Hepatocyte (in vitro differentiated cells): ENCODE measurements around the gene PHLDB2. TPM values are rescaled to one million over a fixed set of nuclear protein-coding genes. Genes with fewer than 3 reads are reported as not detected.

Experiments used
- DNase-seq: peaks from one replicate; pipeline ENCODE4 v3.0.0-alpha.2; 2016; ENCODE audit warnings: low spot score
- H2AFZ ChIP-seq: fragments of 200-600 bp; sonication (generic); 2 replicates; pipeline ENCODE4 v1.6.0; 2016; ENCODE audit warnings: antibody characterized with exemption, mild to moderate bottlenecking
- H3K27ac ChIP-seq: fragments of 200-600 bp; sonication (generic); 2 replicates; pipeline ENCODE4 v1.5.1; 2016; ENCODE audit warnings: mild to moderate bottlenecking
- H3K27me3 ChIP-seq: fragments of 200-600 bp; sonication (generic); 2 replicates; pipeline ENCODE4 v1.6.1; 2016
- H3K36me3 ChIP-seq: fragments of 200-600 bp; sonication (generic); replicated peaks from 2 replicates; pipeline ENCODE4 v1.5.1; 2016; ENCODE audit warnings: low read depth; ENCODE audit not compliant: insufficient read depth
- H3K4me1 ChIP-seq: fragments of 200-600 bp; sonication (generic); 2 replicates; pipeline ENCODE4 v1.5.1; 2016; ENCODE audit warnings: mild to moderate bottlenecking, moderate library complexity; ENCODE audit not compliant: insufficient read depth
- H3K4me2 ChIP-seq: fragments of 200-600 bp; sonication (generic); 2 replicates; pipeline ENCODE4 v1.6.0; 2016
- H3K4me3 ChIP-seq: fragments of 200-600 bp; sonication (generic); 2 replicates; pipeline ENCODE4 v1.5.1; 2016; ENCODE audit warnings: mild to moderate bottlenecking
- H3K79me2 ChIP-seq: fragments of 200-600 bp; sonication (generic); 2 replicates; pipeline ENCODE4 v1.6.0; 2017; ENCODE audit warnings: mild to moderate bottlenecking
- H3K9me2 ChIP-seq: fragments of 200-600 bp; sonication (generic); replicated peaks from 2 replicates; pipeline ENCODE4 v1.6.0; 2017; ENCODE audit warnings: mild to moderate bottlenecking; ENCODE audit not compliant: insufficient read depth
- H3K9me3 ChIP-seq: fragments of 200-600 bp; sonication (generic); 2 replicates; pipeline ENCODE4 v1.5.1; 2016; ENCODE audit warnings: low read depth, mild to moderate bottlenecking
- H4K20me1 ChIP-seq: fragments of 200-600 bp; sonication (generic); 2 replicates; pipeline ENCODE4 v1.6.0; 2016; ENCODE audit warnings: mild to moderate bottlenecking; ENCODE audit not compliant: insufficient read depth, poor library complexity, severe bottlenecking
- EZH2 ChIP-seq: fragments of 200-600 bp; sonication (generic); IDR thresholded peaks from 2 replicates; pipeline ENCODE4 v1.6.1; 2016; ENCODE audit warnings: antibody characterized with exemption, mild to moderate bottlenecking, borderline replicate concordance
- EZH2phosphoT487 ChIP-seq: fragments of 200-600 bp; sonication (generic); IDR thresholded peaks from one replicate; pipeline ENCODE4 v1.6.1; 2018; ENCODE audit warnings: antibody characterized with exemption, mild to moderate bottlenecking, low read depth, moderate library complexity; ENCODE audit not compliant: unreplicated experiment, severe bottlenecking
- WGBS: methylation state at CpG from one replicate; pipeline ENCODE4 v1.1.6; 2016; ENCODE audit warnings: low lambda C conversion rate; ENCODE audit errors: missing lambda C conversion rate; 5-methylcytosine and 5-hydroxymethylcytosine counted together
- polyA plus RNA-seq: library from polyadenylated mRNA; unstranded; fragments of >200 nt; fragmentation: Nextera tagmentation; extraction: Ambion mirVana; gene quantifications from 2 replicates; pipeline ENCODE4 v1.2.1, GENCODE V29; 2016
- total RNA-seq: library from RNA; depleted of rRNA; stranded (reverse); fragments of >200 nt; gene quantifications from 2 replicates; pipeline ENCODE4 v1.2.3, GENCODE V29; 2014
- TF ChIP-seq, protein P1 (sequence below): fragments of 200-600 bp; sonication (generic); IDR thresholded peaks from 2 replicates; pipeline ENCODE4 v1.5.1; 2016; ENCODE audit warnings: antibody characterized with exemption, mild to moderate bottlenecking; ENCODE audit not compliant: poor library complexity

Gene PHLDB2
- total and polyA plus RNA-seq, 2 experiments from 2014 or later: 49.0 to 52.7 TPM

DNA sequence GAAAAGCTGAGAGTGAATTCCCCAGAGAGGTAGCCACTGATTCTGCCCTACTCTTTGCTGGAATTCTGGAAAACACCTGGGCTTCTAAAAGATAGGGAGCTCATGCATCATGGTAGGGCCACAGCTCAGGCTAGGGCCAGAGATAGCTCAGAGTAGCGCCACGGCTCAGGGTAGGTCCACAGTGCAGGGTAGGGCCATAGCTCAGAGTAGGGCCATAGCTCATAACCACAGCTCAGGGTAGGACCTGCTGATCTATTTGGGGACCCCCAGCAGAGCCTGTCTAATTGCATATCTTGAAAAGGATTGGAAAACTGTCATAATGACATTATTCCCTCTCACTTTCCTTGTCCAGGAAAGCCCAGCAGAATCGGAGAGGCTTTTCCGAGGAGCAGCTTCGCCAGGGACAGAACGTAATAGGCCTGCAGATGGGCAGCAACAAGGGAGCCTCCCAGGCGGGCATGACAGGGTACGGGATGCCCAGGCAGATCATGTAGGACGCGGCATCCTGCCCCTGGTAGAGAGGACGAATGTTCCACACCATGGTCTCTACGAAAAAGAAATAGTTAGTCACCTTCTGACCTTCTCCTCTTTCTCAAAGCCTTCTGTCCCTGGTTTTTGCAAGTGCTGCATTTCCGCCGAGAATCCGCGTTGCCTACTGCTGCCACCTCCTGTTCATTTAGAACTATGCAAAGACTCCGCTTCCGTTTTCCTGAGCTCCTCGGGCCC, 154.2 kb downstream of the PHLDB2 start:
- TF ChIP-seq, protein P1, sequence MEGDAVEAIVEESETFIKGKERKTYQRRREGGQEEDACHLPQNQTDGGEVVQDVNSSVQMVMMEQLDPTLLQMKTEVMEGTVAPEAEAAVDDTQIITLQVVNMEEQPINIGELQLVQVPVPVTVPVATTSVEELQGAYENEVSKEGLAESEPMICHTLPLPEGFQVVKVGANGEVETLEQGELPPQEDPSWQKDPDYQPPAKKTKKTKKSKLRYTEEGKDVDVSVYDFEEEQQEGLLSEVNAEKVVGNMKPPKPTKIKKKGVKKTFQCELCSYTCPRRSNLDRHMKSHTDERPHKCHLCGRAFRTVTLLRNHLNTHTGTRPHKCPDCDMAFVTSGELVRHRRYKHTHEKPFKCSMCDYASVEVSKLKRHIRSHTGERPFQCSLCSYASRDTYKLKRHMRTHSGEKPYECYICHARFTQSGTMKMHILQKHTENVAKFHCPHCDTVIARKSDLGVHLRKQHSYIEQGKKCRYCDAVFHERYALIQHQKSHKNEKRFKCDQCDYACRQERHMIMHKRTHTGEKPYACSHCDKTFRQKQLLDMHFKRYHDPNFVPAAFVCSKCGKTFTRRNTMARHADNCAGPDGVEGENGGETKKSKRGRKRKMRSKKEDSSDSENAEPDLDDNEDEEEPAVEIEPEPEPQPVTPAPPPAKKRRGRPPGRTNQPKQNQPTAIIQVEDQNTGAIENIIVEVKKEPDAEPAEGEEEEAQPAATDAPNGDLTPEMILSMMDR: peak; percentile 88
- TF ChIP-seq EZH2phosphoT487 (no peak), EZH2 (no peak)
- no peak overlapping the region for H2AFZ ChIP-seq
- H3K27ac ChIP-seq: no peak overlapping the region
- DNase-seq: peak; percentile 83
- no peaks in the 10 kb centered on the region for H3K9me2 ChIP-seq
- no peak overlapping the region for H3K4me2 ChIP-seq
- 47% methylated on average over 19 of the region's 19 CpGs for WGBS
- no peaks in the 10 kb centered on the region for H3K36me3 ChIP-seq
- no peaks in the 10 kb centered on the region for H3K79me2 ChIP-seq
- H4K20me1 ChIP-seq: no peaks in the 10 kb centered on the region
- no peaks in the 10 kb centered on the region for H3K9me3 ChIP-seq
- H3K27me3 ChIP-seq: no peaks in the 10 kb centered on the region
- H3K4me3 ChIP-seq: no peak overlapping the region
- H3K4me1 ChIP-seq: peaks cover 4% of the 10 kb centered on the region

DNA sequence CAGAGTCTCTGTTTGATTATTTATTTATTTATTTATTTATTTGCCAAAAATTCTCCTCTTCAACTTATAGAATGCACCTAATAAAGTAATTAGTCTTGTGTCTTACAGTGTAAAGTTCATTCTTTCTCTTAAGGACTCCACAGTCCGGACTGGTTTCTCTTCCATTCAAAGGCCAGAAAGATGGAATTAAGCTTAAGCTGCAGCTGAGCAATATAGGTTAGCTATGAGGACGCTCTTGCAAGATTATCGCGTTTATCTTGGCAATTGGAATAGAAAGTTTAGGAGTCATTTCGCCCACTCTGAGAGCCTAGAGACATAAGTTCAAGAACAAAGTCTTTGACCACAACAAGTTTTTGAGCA, 154.7 kb downstream of the PHLDB2 start:
- Histone ChIP-seq H2AFZ (no peak overlapping the region), H3K9me3 (no peaks in the 10 kb centered on the region), H3K27ac (no peak overlapping the region), H4K20me1 (no peaks in the 10 kb centered on the region), H3K4me1 (no peaks in the 10 kb centered on the region), H3K36me3 (no peaks in the 10 kb centered on the region), H3K27me3 (no peaks in the 10 kb centered on the region), H3K79me2 (no peaks in the 10 kb centered on the region), H3K9me2 (no peaks in the 10 kb centered on the region), H3K4me3 (no peak overlapping the region), H3K4me2 (no peak overlapping the region)
- no peak for DNase-seq
- WGBS: 80% methylated on average over 5 of the region's 5 CpGs
- TF ChIP-seq EZH2phosphoT487 (no peak), EZH2 (no peak)
- TF ChIP-seq, protein P1: no peak

DNA sequence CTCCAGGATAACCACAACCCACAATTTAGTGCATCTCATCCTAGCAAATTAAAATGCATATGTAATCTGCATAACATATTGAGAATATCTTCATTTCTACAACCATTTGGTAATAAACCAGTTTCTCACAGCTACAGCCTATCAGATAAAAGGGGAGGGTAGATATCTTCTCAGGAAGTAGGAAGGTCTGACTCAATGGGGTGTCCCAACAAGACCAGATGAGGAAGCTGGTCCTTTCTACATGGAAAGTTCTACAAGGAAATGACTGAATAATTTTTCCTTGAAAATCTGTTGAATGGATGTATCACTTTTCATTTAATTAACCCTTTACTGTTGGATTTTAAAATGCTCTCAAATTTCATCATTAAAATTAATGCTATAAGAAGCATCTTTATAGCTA, 158.0 kb downstream of the PHLDB2 start:
- Histone ChIP-seq H3K36me3 (no peaks in the 10 kb centered on the region), H3K4me1 (no peaks in the 10 kb centered on the region), H3K4me2 (no peak overlapping the region), H3K79me2 (no peaks in the 10 kb centered on the region), H3K27me3 (no peaks in the 10 kb centered on the region), H3K9me3 (no peaks in the 10 kb centered on the region), H2AFZ (no peak overlapping the region), H3K4me3 (no peak overlapping the region), H3K9me2 (no peaks in the 10 kb centered on the region), H3K27ac (no peak overlapping the region), H4K20me1 (no peaks in the 10 kb centered on the region)
- DNase-seq: no peak
- TF ChIP-seq, protein P1: no peak
- TF ChIP-seq EZH2phosphoT487: no peak
- TF ChIP-seq EZH2: no peak
